ENCODE data around the gene SYDE1.

Gene SYDE1

DNA sequence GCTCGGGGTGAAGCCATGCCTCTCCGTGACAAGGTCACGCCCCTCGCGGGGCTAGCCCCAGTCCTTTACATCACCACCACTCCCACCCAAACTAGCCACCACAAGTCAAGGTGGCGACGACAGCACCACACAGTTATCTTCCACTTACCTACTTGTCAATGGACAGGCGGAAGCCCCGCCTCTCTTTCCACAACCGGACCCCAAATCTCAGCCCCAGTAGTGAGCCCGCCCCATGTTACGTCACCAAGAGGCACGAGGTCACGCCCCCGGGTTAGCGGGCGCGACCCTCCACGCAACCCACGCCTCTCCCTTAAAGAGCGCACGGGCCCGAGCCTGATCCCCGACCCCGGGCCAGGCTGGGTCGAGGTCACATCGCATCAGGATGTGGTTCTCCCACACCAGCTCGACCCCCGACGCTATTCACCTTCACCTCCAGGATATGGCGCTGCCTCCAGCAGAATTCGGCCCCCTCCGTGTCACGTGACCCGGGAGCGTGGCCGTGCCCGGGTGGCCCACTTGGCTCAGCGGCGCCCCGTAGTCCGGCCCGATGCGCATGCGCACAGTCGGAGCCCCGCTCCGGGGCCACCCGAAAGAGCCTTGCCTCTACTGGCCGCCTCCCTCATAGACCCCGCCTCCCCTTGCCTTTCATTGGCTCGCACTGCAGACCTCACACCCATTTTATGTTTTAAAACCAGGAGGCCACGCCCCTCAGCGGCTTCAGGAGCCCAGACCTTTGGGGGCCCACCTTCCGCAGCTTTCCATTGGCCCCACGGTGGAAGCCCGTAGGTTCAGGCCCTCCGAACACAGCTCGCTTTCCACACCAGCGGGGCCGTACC lies 18.2 kb downstream of the SYDE1 start:
- peak overlapping the region; percentile 84 for H3K4me3 ChIP-seq (ENCODE audit: low read depth, low read length)
- DNase-seq (ENCODE audit: low read depth), result peak; percentile 95
- TF ChIP-seq CTCF (IDR thresholded peaks at IDR 0.05; ENCODE audit: low read depth, low read length, missing control alignments), result no peak

DNA sequence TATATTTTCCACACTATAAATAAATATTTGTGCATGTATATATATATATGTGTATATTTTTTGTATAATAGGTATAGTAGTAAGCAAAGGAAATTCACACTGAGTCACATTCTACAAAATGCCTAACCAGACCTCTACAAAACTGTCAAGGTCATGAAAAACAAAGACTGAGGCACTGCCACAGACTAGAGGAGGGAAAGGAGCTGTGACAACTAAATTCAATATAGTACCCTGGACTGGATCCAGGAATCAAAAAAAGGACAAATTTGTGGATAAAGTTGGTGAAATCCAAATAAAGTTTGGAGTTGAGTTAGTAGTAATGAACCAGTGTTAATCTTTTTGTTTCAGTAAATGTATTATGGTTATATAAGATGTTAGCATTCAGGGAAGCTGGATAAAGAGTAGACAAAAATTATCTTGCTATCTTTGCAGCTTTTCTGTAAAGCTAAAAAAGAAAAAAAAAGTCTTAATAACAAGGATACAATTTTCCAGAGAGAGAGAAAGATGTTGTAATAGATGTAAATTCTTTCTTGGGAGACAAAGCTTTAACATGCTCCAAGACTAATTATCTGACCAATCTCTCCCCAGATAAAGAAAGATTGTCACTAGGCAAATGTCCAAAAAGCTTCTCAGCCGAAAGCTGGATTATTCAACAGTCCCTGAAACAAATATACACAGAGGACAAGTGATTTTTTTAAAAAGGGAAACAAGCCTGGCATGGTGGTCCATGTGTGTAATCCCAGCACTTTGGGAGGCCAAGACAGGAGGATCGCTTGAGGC lies 19.1 kb downstream of the SYDE1 start:
- peak overlapping the region; percentile 45 for H3K4me3 ChIP-seq (ENCODE audit: low read depth, low read length)
- no peak for DNase-seq (ENCODE audit: low read depth)

DNA sequence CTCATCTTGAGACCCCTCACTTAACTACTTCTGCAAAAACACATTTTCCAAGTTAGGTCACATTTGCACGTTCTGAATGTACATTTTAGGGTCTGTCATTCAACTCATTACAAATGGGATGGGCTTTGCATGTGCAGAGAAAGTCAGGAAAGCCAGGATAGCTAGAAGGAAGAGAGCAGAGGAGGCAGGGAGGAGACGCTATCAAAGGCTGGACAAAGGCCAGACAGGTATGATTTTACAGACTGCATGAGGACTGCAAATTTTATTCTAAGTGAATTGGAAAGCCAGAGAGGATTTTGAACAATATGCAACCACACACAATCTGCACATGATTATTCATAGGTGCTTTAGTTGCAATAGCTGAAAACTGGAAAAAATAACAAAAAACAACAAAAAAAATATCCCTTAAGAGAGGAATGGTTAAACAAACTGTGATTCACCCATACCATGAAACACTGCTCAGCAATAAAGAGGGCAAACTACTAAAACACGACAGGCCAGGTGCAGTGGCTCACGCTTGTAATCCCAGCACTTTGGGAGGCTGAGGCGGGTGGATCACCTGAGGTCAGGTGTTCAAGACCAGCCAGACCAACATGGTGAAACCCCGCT lies 21.1 kb downstream of the SYDE1 start:
- H3K4me3 ChIP-seq (ENCODE audit: low read depth, low read length), result no peak overlapping the region
- TF ChIP-seq CTCF (IDR thresholded peaks at IDR 0.05; ENCODE audit: low read depth, low read length, missing control alignments), result no peak
- DNase-seq (ENCODE audit: low read depth), result no peak

More for the DNA sequence above, 19.1 kb downstream of the SYDE1 start:
- TF ChIP-seq CTCF (IDR thresholded peaks at IDR 0.05; ENCODE audit: low read depth, low read length, missing control alignments), result no peak

GRCh38 chr19:15129856-15130585 lies 22.8 kb downstream of the SYDE1 start:
- H3K4me3 ChIP-seq (ENCODE audit: low read depth, low read length), result no peak overlapping the region
- no peak for DNase-seq (ENCODE audit: low read depth)
- TF ChIP-seq CTCF (IDR thresholded peaks at IDR 0.05; ENCODE audit: low read depth, low read length, missing control alignments), result no peak

DNA sequence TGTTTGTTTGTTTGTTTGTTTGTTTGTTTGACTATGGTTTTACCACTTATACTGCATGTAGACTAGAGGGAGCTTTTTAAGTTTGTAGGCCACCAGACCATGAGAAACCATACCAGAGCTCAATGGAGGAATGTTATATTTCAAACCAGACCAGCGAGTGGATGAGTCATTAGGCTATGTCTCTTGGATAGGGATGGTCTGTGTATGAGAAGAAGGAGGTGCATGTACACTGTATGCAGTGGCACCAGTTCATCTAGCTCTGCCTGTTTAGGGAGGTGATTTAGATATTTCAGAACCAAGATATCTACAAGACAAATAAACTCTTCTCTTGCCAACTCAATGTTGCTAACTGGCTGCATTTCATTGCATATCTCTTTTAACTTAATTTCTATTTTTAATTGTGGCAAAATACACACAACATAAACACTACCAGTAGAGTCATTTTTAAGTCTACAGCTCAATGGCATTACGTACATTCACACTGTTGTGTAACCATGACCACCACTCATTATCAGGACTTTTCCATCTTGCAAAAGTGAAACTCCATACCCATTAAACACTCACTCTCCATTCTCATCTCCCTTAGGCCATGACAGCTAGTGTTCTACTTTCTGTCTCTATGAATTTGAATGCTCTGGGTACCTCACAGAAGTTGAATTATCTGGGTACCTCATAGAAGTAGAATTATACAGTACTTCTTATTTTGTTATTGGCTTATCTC lies 29.2 kb downstream of the SYDE1 start:
- no peak for TF ChIP-seq CTCF (IDR thresholded peaks at IDR 0.05; ENCODE audit: low read depth, low read length, missing control alignments)
- no peak for DNase-seq (ENCODE audit: low read depth)

GRCh38 chr19:15137777-15138176 lies 30.6 kb downstream of the SYDE1 start:
- no peak for TF ChIP-seq CTCF (IDR thresholded peaks at IDR 0.05; ENCODE audit: low read depth, low read length, missing control alignments)
- DNase-seq (ENCODE audit: low read depth), result no peak
- no peak overlapping the region for H3K4me3 ChIP-seq (ENCODE audit: low read depth, low read length)

More for the DNA sequence above, 29.2 kb downstream of the SYDE1 start:
- H3K4me3 ChIP-seq (ENCODE audit: low read depth, low read length), result no peak overlapping the region

Data from GM12864 (cell line).